Stimulated activated CD4-positive, alpha-beta T cell treated with anti-CD3 and anti-CD28 coated beads, Interleukin-2, amount 100 ng/mL, for 48 hours (primary cell): ENCODE data around the gene PLPP3.
"Not testable (repeated sequence)": the region's sequence is repeated elsewhere in the genome, so short reads cannot be mapped to it uniquely, and the experiment has no call there.

Experiments
- DNase-seq, 2 donors: peaks; one replicate each; pipeline ENCODE4 v3.0.0-alpha.2; 2020

PLPP3 gene

DNA sequence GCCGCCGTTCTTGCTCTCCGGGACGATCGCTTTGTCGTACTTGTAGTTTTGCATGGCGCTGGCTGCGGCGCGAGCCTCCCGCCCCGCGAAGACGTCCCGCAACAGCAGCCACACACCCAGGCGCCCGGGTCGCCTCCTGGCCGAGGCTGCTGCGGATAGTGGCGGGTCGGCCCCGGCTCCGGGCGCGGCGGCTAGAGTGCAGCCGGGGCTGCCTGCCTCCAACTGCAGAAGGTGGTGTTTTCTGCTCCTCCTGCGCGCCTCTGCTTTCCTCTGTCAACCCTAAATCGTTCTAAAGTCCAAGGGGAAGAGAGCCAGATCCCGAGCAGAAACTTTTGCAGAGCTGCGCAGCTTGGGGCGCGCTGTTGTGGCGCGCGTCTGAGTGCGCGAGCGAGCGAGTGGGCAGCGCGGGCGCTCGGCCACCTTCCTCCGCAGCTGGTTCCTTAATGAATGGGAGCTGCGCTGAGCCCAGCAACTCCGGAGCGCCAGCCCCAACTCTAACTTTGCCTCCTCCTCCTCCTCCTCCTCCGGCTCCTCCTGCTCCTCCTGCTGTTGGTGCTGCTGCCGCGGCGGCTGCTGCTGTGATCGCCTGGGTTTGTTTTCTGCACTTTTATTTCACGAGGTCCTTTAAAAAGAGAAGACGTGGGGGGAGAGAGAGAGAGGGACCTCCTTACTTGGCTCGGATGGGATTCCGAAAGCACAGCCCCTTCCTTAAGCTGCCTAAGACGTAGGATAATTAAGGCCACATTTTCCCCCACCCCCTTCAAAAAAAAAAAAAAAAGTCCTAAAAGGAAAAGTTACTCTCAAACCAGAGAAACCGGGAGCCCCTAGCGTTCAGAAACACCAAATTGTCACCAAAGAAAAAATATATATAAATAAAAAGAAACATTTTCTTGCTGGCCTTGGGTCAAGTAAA, at the start of gene PLPP3:
Gene PLPP3, minus strand, starts transcription at position 601 of the 913 bp plus-strand sequence. Its CDS starts 547 bp downstream, at position 54.
- DNase-seq, result no peak

DNA sequence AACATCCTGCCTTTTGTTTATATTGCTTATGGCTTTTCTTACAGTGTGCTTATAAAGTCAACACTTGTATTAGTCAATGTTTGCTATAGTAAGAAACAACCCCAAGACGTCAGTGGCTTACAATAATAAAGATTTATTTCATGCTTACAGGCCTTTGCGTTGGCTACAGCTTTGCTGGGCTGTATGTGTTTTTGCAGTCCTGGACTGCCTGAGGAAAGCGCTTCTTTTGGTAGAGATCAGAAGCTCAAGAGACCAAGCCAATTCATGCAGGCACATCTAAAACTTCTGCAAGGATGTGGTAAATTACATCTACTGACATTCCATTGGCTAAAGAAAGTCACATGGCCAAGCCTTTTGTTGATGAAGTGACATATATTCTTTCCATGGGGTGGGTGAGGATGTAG, 48.3 kb upstream of the PLPP3 start:
- DNase-seq, result no peak

DNA sequence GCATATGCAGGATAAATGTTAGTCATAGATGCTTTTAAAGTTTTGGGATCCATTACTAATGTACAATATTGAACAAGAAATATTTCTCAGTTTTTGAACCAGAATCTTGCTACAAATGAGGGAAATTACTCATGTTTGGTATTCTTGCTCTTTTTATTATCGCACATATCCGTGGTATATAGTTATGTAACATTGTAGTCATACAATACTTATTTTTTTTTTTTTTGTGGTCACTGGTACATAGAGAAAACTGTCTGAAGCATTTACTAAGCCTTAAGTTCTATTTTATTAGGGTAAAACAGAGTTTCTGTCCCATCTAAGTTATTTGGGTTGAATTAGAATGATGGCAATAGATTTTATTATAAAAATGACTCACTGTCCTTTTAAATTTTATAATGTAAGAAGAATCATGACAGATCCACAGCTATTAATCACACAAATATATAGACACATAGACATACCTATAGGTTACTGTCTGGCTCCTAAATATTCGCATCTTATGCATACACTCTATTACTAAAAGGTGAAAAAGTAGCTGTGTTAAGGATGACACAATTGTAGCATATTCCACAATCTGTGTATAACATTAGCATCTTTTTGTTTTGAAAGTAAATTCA, 47.8 kb upstream of the PLPP3 start:
- no peak for DNase-seq

DNA sequence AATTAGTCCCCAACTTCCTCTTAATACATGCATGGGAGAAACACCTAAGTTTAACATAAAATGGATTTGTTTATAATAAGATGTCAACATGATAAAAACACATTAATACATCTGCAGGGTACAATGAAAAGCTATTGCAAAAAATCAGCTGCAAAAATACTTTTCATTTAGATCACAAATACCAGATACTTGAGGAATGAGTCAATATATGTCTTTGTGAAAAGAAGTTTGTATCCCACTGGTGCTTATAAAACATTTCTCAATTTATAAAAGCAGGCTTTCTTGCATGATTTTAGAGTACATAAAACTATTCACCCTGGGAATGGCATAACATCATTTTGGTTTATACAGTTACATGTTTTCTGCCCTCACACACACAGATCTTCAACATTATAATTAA, 47.2 kb upstream of the PLPP3 start:
- no peak for DNase-seq

DNA sequence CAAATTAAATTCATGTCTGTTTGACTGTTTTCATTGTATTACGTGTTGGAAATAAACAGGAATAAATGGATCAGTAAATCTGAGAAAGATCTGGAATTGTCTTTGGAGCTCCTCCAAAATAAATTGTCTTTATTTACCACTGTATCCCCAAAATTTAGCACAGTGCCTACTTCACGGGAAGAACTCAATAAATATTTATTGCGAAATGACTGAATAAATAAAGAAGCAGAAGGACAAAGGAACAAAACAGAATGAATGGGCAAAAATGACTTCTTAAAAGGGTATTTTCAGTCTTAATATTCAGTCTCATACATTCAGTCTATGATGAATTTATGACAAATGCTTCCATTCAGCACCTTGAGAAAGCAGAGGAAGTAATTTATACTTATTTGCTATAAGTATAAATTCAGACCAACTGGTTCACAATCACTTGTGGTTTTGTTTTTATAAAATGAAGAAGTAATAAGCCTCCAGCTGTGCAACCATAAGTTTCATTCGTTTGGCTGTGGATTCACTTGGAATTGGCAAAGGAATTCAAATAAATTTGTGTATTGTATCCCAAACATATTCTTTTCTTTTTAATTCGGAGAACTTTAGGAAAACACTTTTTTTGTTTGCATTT, 46.6 kb upstream of the PLPP3 start:
- no peak for DNase-seq

DNA sequence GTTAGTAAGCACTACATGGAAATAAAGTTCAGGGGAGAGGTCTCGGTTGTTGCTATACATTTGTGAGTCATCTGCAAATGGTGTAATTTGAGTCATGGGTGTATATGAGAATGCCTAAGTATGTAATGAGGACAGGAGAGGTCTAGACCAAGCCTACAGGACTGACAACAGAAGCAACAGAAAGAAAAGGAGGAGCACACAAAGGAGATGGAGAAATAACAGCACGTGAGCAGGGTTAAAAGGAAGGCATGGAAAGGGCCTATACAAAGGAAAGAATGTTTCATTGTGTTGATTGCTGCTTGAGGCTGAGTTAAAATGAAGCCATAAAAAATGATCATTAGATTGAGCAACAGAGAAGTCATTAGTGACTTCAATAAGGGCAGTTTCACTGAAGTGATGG, 37.8 kb upstream of the PLPP3 start:
- DNase-seq, result no peak

DNA sequence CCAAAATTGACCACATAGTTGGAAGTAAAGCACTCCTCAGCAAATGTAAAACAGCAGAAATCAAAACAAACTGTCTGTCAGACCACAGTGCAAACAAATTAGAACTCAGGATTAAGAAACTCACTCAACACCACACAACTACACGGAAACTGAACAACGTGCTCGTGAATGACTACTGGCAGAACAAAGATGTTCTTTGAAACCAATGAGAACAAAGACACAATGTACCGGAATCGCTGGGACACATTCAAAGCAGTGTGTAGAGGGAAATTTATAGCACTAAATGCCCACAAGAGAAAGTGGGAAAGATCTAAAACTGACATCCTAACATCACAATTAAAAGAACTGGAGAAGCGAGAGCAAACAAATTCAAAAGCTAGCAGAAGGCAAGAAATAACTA, 31.4 kb upstream of the PLPP3 start:
- not testable (repeated sequence) for DNase-seq

DNA sequence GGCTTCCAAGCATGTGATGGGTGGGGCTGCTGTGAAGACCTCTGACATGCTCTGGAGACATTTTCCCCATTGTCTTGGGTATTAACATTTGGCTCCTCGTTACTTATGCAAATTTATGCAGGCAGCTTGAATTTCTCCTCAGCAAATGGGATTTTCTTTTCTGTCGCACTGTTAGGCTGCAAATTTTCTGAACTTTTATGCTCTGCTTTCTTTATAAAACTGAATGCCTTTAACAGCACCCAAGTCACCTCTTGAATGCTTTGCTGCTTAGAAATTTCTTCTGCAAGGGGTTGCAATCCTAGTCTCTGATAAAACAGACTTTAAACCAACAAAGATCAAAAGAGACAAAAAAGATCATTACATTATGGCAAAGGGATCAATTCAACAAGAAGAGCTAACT, 30.7 kb upstream of the PLPP3 start:
- DNase-seq, result not testable (repeated sequence)

DNA sequence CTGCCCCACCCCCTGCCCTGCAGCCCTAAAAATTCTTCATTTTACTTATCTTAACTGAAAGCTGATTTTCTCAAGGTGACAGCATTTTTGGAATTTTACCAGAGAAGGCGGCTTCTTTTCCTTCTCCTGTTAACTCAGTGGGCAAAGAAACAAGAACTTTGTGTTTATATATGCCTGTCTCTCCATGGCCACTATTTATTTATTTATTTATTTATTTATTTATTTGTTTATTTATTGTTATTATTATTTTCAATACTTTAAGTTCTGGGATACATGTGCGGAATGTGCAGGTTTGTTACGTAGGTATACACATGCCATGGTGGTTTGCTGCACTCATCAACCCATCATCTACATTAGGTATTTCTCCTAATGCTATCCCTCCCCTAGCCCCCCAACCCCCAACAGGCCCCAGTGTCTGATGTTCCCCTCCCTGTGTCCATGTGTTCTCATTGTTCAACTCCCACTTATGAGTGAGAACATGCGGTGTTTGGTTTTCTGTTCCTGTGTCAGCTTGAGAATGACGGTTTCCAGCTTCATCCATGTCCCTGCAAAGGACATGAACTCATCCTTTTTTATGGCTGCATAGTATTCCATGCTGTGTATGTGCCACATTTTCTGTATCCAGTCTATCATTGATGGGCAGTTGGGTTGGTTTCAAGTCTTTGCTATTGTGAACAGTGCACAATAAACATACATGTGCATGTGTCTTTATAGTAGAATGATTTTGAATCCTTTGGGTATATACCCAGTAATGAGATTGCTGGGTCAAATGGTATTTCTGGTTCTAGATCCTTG, 16.2 kb upstream of the PLPP3 start:
- DNase-seq, result not testable (repeated sequence)

DNA sequence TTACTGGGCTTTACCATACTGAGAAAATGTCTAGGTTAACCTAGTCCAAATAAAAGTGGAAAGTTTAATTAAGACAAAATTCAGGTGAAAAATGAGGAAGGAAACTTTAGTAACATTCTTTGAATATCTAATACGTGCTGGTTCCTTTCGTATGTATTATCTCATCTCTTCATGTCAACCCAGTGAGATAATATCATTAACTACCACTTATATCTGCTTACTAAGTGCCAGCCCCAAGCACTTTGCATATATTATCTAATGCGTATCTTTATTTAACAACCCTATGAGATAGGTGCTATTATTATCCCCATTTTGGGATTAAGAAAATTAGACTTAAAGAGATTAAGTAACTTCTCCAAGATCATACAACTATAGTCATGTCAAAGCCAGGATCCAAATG, 12.5 kb upstream of the PLPP3 start:
- DNase-seq, result no peak

DNA sequence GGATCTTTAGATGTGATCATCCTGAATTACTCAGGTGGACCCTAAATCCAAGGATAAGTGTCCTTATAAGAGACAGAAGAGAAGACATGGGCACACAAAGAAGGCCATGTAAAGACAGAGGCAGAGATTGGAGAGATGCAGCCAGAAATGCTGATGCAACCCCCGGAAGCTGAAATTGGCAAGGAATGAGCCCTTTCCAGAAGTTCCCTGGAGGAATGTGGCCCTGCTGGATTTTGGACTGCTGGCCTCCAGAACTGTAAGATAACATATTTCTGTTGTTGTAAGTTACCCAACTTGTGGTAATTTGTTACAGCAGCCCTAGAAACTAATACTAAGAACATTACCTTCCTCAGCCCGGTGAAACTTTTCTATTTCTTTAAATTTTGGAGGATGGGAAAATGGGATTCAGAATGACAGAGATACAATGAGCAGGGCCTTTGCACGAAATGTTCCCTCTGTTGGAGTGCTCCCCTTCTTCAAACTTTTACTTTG, 11.2 kb upstream of the PLPP3 start:
- no peak for DNase-seq

DNA sequence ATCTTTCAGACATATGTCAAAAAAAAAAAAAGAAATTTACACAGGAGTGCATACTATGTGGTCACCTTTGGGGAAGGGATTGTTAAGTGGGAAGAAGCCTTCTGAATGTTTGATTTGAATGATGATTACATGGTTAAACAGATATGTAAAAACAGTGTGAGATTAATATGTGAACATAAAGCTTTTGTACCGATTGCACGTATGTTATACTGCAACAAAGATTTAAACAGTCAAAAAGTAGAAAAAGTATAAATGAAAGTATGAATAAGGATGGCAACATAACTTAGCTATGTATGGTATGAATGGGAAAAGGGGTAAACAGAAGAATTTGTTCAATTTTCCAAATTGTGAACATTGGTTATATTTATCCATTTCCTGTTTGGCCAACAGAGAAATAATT, 10.0 kb upstream of the PLPP3 start:
- DNase-seq, result no peak

DNA sequence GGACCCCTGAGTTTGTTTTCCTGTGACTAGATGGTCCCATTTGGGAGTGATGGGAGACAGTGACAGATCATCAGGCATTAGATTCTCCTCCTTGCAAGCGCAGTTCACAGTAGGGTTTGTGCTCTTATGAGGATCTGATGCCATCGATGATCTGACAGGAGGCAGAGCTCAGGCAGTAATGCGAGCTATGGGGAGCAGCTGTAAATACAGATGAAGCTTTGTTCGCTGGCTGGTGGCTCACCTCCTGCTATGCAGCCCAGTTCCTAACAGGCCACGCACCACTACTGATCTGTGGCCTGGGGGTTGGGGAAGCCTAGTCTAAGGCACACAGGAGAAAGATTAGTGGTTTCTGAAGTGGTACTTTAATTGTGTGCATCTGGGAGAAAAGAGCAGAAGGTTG, 7.1 kb upstream of the PLPP3 start:
- no peak for DNase-seq

DNA sequence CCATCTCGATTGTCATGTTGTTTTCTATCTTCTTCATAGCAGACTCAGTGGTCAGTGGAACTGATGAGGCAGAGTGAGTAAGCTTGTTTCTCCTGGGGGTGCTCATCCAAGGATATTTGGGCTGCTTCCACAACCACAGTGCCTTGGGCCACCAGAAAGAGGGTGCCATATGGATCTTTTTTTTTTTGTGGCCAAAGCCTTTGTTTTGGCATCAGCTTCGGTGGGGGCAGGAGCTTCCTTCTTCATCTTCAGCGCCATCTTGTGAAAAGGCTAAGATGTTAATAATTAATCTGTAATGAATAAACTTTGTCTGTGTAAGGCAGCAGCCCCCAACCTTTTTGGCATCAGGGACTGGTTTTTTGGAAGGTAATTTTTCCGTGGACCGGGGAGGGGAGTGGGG, 6.6 kb upstream of the PLPP3 start:
- no peak for DNase-seq

DNA sequence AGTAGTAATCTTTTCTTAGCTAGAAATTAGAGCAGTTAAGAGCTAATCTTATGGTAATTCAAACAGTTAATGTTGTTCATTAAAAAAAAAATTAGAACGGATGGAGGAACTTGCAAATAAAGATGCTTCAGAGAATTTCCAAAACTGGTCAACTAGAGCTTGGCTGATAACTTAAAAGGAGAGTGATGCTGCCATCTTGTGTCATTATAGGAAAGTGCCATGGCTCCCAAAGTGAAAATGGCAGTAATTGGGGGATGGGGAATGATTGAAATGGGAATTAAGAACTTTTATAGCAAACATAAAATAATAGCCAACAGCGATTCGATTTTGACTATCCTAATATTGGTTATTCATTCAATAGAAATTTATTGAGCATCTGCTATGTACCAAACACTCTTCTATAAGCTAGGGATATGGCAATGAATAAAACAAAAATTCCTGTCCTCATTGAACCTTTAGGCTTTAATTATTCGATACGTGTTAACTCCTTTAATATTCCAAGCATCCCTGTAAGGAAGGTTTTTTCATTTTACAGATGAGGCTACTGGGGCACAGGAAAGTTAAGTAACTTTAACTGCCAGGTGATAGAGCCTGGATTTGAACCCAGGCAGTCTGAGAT, 5.7 kb upstream of the PLPP3 start:
- DNase-seq, result no peak

DNA sequence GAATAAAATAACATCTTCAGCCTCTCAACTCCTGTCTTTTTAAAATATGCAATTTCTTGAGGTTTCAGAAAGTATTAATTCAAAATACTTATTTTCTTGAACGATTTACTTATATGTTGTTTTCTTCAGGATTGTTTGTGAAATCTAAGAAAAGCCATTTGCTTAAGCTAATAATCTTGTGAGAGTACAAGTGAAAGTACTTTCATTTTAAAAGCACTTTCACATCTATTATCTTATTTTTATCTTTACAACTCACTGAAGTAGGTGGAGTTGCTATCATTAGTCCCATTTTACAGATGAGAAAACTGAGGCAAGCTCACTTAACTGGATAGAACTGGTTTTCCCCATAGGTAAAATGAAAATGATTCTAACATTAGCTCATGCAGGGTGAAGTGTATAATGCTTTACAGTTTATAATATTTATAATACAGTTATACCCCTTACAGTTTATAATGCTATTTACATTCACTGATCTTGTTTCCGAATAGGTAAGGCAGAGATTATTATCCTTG, 4.7 kb upstream of the PLPP3 start:
- no peak for DNase-seq

DNA sequence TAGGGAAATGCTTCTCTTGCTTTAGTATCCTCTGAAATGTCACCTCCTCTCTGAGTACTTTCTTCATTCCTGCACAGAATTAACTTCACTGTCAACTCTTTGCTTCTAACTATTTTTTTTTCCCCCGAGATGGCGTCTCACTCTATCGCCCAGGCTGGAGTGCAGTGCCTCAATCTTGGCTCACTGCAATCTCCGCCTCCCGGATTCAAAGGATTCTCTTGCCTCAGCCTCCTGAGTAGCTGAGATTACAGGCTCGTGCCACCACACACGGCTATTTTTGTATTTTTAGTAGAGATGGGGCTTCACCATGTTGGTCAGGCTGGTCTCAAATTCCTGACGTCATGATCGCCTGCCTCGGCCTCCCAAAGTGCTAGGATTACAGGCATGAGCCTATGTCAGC, 1.4 kb upstream of the PLPP3 start:
- no peak for DNase-seq

DNA sequence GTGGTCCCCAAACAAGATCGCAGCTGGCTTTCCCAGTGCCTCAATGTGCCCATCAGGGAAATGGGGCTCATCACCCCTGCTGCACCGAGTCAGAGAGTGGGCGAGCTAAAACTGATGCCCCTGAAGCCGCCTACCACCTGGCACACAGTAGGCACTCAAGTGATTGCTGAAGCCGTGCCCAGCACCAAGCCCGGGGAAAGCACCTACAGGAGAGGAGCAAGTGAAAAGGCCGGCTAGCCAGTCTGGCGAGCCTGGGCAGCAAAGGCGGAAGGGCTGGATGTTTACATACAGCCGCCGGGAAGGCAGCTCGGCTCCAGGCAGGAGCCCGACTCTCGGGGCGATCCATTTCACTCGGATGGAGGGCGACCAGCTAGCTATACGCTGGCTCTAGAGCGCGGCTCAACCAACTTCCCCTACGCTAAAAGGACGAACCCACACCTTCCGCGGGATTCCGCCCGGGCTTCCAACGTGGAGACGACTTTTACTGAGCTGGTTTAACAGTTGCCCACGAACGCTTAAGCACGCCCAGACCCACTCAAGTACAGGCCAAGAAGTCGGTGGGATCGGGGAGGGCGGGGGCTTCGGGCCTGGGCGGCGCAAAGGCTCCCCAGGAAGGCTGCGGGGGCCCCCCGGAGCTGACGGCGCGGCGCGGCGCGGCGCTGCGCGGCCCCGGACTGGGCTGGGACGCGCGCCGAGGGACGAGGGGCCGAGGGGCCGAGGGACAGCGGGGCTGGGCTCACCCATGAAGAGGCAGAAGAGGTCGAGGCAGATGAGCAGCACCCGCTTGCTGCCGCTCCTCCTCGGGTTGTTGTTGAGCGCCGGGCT, 1.0 kb downstream of the PLPP3 start:
- DNase-seq, result no peak

DNA sequence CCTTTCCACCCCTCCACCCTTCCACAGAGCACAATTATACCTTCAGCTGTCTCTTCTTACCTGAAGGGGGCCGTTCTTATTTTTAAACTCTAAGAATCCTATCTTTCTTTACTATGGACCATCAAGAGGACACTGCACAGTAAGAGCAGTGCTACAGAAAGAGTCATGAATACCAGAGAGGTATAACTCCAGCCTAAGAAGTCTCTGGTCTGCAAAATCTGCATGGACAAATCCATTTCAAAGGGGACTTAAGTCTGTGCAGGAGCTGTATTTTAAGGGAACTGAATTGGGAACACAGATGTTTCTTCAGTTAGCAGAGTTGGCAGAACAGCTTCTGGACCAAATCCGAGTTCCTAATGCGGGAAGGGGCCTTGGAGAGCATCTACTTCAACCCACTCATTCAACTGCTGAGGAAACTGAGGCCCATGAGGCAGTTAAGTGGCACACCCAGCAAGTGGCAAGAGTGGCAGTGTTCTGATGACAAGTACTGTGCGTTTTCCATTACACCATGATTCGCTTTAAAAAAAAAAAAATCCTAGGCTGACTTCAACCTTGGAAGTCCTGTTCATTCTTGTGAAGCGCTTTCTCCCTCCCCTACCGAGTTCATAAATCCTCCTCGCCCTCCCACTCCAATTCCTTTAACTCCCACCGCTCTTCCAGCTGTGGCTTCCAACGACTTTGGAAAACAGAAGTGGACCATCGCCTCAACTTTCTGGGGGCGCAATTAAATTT, 1.8 kb downstream of the PLPP3 start:
- DNase-seq, result no peak

DNA sequence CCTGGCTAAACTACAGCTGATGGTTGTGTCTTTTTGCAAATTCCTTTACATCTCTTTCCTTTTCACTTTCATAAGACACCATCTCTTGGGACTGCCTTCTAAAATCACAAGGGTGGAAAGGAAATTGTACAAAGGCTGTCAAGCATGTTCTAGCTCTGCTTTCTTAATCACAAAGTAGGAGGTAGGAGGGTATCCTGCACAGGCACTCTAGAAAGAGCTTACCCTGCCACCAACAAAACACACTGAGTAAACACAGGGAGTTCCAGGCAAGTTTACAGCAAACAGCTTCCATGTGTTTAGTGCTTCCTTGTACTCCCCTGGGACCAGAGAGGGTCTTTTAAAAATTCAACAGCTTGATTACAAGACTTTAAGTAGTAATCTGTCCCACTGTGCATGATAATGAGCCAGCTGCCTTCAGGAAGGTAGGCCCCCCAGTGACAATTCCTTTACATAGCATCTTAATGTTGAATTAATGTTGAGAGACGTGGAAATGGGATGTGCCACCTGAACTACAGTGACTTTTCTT, 2.4 kb downstream of the PLPP3 start:
- no peak for DNase-seq
